Dendritic cell treated with granulocyte-macrophage colony-stimulating factor and Interleukin-4, amounts not matched to agents 40 ng/mL and 50 ng/mL, for 4 days (primary cell): ENCODE results near the gene AMBRA1.

Experiments
- H3K27ac Mint-ChIP-seq: one replicate; pipeline ENCODE4 v1.8.0; 2022; ENCODE audit warnings: mild to moderate bottlenecking, mixed read lengths
- H3K27me3 Mint-ChIP-seq: one replicate; pipeline ENCODE4 v1.8.0; 2022; ENCODE audit warnings: mild to moderate bottlenecking, mixed read lengths
- H3K36me3 Mint-ChIP-seq: one replicate; pipeline ENCODE4 v1.8.0; 2022; ENCODE audit warnings: low read depth, mixed read lengths
- H3K4me1 Mint-ChIP-seq: one replicate; pipeline ENCODE4 v1.8.0; 2022; ENCODE audit warnings: low read depth, mixed read lengths
- H3K4me3 Mint-ChIP-seq: one replicate; pipeline ENCODE4 v1.8.0; 2022; ENCODE audit warnings: mild to moderate bottlenecking, moderate library complexity, mixed read lengths
- H3K9me3 Mint-ChIP-seq: one replicate; pipeline ENCODE4 v1.8.0; 2022; ENCODE audit warnings: mixed read lengths
- intact Hi-C: fragments of 100-400 bp; cut with micrococcal nuclease; formaldehyde crosslinking; loops from one replicate; pipeline ENCODE4 v1.15.0; 2022

AMBRA1 gene

GRCh38 chr11:46363455-46364005, 230.3 kb downstream of the AMBRA1 start:
- peak overlapping the region; percentile 91 for H3K27ac Mint-ChIP-seq

GRCh38 chr11:46363031-46363407, 230.8 kb downstream of the AMBRA1 start:
- Mint-ChIP-seq H3K4me1 (peaks cover 74% of the 10 kb centered on the region), H3K36me3 (peaks cover 40% of the 10 kb centered on the region), H3K27me3 (no peaks in the 10 kb centered on the region), H3K9me3 (no peaks in the 10 kb centered on the region), H3K4me3 (peak overlapping the region; percentile 75), H3K27ac (peak overlapping the region; percentile 91)
- intact Hi-C loops = no loop called here

More at GRCh38 chr11:46363455-46364005, 230.3 kb downstream of the AMBRA1 start:
- Mint-ChIP-seq H3K36me3 (peaks cover 45% of the 10 kb centered on the region), H3K9me3 (no peaks in the 10 kb centered on the region), H3K4me3 (peak overlapping the region; percentile 13), H3K27me3 (no peaks in the 10 kb centered on the region), H3K4me1 (peaks cover 74% of the 10 kb centered on the region)
- intact Hi-C loops = no loop called here

GRCh38 chr11:46362156-46363030, 231.4 kb downstream of the AMBRA1 start:
- intact Hi-C loops = no loop called here
- Mint-ChIP-seq H3K4me1 (peaks cover 79% of the 10 kb centered on the region), H3K36me3 (peaks cover 39% of the 10 kb centered on the region), H3K27ac (peak overlapping the region; percentile 91), H3K4me3 (peak overlapping the region; percentile 75), H3K27me3 (no peaks in the 10 kb centered on the region), H3K9me3 (no peaks in the 10 kb centered on the region)

DNA sequence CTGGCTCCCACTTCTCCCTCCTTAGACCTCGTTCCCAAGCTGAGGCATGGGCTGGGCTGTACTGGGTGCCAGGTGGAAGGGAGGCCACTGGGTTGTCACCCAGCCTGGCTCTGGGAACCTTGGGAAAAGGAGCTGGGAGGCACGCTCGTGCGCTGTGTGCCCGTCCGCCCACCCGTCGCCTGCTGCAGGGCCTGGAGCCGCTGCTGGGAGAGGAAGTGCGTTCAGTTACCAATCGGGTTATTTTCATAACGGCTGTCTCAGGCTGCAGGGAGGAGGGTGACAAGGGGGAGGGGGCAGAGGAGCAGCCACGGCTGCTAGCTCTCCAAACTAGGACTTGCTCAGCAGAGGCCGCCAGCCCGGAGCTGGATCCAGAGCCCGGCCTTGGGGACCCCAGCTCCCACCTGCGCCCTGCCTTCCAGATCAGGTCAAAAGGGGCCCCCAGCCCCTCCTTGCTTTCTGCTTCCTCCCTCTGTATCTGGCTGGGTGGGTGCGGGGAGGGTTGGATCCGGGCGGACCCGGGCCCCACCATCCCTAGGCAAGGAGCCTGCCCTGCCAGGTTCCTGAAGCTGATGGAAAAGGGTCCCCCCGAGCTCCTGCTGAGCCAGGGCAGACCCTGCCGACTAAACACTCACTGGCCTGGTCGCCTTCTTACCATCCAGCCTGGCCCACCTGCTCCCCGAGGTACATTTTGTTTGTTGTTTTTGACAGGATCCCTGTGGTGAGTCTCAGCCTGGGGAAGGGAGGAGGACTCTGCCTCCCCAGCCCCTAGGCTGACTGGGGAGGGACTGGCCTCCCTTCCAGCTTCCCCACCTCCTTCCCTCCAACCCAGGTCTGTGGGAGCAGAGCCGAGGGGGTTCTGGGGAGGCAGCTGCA, 232.3 kb downstream of the AMBRA1 start:
- H3K36me3 Mint-ChIP-seq = peaks cover 34% of the 10 kb centered on the region
- no peaks in the 10 kb centered on the region for H3K27me3 Mint-ChIP-seq
- intact Hi-C loops = no loop called here
- H3K4me1 Mint-ChIP-seq = peaks cover 79% of the 10 kb centered on the region
- peak overlapping the region; percentile 75 for H3K4me3 Mint-ChIP-seq
- H3K9me3 Mint-ChIP-seq = no peaks in the 10 kb centered on the region
- H3K27ac Mint-ChIP-seq = peak overlapping the region; percentile 91

DNA sequence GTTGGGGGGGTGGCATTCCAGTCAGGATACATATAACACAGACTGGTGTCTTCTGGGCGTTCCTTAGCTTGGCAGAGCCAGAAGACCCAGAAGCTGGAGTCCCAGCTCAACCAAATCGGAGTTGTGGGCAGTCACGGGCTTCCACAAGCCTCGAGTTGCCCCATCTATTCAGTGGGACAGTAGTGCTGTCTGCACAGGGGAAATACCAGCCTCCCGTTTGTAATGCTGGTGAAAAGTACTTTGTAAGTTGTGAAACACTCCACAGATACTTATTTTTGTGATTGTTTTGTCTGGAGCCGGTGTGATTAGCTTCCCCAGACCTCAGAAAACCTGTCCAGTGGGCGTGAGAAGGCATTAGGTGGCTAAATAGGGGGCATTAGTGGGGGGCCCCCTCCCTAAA, 232.9 kb downstream of the AMBRA1 start:
- H3K9me3 Mint-ChIP-seq = no peaks in the 10 kb centered on the region
- peaks cover 79% of the 10 kb centered on the region for H3K4me1 Mint-ChIP-seq
- intact Hi-C loops = no loop called here
- no peaks in the 10 kb centered on the region for H3K27me3 Mint-ChIP-seq
- peak overlapping the region; percentile 91 for H3K27ac Mint-ChIP-seq
- peak overlapping the region; percentile 75 for H3K4me3 Mint-ChIP-seq
- peaks cover 34% of the 10 kb centered on the region for H3K36me3 Mint-ChIP-seq

GRCh38 chr11:46359953-46360352, 233.9 kb downstream of the AMBRA1 start:
- peaks cover 35% of the 10 kb centered on the region for H3K36me3 Mint-ChIP-seq
- H3K27ac Mint-ChIP-seq = peak overlapping the region; percentile 91
- intact Hi-C loops = no loop called here

GRCh38 chr11:46357483-46357936, 236.3 kb downstream of the AMBRA1 start:
- H3K36me3 Mint-ChIP-seq = peaks cover 49% of the 10 kb centered on the region
- peaks cover 75% of the 10 kb centered on the region for H3K4me1 Mint-ChIP-seq
- H3K27me3 Mint-ChIP-seq = no peaks in the 10 kb centered on the region
- intact Hi-C loops = no loop called here
- peak overlapping the region; percentile 62 for H3K27ac Mint-ChIP-seq
- no peak overlapping the region for H3K4me3 Mint-ChIP-seq
- H3K9me3 Mint-ChIP-seq = no peaks in the 10 kb centered on the region

More at GRCh38 chr11:46359953-46360352, 233.9 kb downstream of the AMBRA1 start:
- no peaks in the 10 kb centered on the region for H3K27me3 Mint-ChIP-seq
- H3K4me3 Mint-ChIP-seq = no peak overlapping the region
- H3K4me1 Mint-ChIP-seq = peaks cover 77% of the 10 kb centered on the region
- no peaks in the 10 kb centered on the region for H3K9me3 Mint-ChIP-seq

GRCh38 chr11:46356924-46357482, 236.8 kb downstream of the AMBRA1 start:
- Mint-ChIP-seq H3K9me3 (no peaks in the 10 kb centered on the region), H3K4me1 (peaks cover 75% of the 10 kb centered on the region), H3K27ac (peak overlapping the region; percentile 62), H3K27me3 (no peaks in the 10 kb centered on the region), H3K36me3 (peaks cover 50% of the 10 kb centered on the region), H3K4me3 (no peak overlapping the region)
- intact Hi-C loops = no loop called here

DNA sequence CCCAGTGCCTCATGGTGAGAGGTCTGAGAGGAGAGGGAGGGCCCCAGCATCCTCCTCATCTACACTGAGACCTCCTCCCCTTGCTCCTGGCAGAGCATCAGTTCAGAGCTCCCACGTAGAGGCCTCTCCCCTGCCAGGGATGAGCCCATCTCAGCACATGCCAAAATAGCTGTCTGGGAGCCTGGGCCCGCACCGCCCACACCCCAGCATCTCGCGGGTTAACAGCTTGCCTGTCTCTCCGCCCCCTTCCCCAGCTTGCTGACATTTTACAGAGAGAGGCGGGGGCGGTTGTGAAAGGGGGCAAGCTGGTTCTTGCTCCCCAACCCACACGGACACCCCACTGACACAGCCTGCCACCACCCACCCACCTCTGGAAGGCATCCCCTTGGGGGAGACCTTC, 240.1 kb downstream of the AMBRA1 start:
- Mint-ChIP-seq H3K4me1 (peaks cover 86% of the 10 kb centered on the region), H3K27me3 (no peaks in the 10 kb centered on the region), H3K9me3 (no peaks in the 10 kb centered on the region), H3K36me3 (peaks cover 66% of the 10 kb centered on the region), H3K27ac (no peak overlapping the region), H3K4me3 (no peak overlapping the region)
- intact Hi-C loops = no loop called here

- Mint-ChIP-seq H3K27me3 (no peaks in the 10 kb centered on the region), H3K4me3 (no peak overlapping the region), H3K9me3 (no peaks in the 10 kb centered on the region), H3K4me1 (peaks cover 85% of the 10 kb centered on the region), H3K27ac (peak overlapping the region; percentile 39), H3K36me3 (peaks cover 62% of the 10 kb centered on the region)
- intact Hi-C loops = loop anchor here (1.0 kb wide), 1 partner anchor 15 kb away; no protein-coding TSS in a partner anchor
Observed at GRCh38 chr11:46352063-46352841, 241.6 kb downstream of the AMBRA1 start.

DNA sequence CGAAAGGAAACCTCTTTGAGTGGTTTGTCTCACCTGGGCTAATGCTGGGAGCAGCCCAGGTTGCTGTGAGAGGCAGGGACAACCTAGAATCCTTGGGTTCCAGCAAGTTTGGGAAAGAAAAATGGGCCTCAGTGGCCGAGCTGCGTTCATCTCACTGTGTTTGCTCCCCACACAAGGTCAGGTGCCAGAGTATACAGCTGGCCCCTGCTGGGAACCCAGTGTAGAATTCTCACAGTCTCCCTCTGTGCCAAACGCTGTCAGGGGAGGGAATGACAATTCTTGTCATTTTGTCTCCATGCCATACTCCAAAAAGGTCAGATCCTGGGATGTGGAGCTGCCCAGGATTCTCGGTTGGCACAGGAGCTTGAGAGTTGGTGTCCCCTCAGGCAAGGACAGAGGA, 242.2 kb downstream of the AMBRA1 start:
- H3K4me3 Mint-ChIP-seq = no peak overlapping the region
- H3K27ac Mint-ChIP-seq = peak overlapping the region; percentile 50
- H3K36me3 Mint-ChIP-seq = peaks cover 65% of the 10 kb centered on the region
- intact Hi-C loops = loop anchor here (1.0 kb wide), 1 partner anchor 16 kb away; no protein-coding TSS in a partner anchor
- H3K4me1 Mint-ChIP-seq = peaks cover 84% of the 10 kb centered on the region
- H3K27me3 Mint-ChIP-seq = no peaks in the 10 kb centered on the region
- no peaks in the 10 kb centered on the region for H3K9me3 Mint-ChIP-seq

DNA sequence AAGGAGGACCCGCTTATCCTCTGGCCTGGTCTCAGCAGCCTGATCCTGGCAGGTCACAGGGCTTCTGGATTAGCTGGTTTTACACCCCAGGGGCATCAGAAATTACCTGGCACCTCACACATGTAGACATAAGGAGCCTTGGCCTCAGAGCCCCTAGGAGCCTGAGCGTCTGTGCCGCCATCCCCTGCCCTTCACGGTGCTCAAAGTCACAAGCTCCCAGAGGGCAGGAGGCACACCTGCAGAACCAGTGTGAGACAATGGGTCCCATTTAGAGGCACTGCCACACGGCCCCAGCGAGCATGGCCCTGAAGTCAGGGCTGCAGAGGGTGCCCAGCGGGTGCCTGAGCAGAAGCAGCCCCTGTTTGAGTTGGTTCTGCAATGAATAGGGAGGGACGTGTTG, 242.7 kb downstream of the AMBRA1 start:
- intact Hi-C loops = no loop called here
- peak overlapping the region; percentile 50 for H3K27ac Mint-ChIP-seq
- H3K36me3 Mint-ChIP-seq = peaks cover 65% of the 10 kb centered on the region
- peaks cover 84% of the 10 kb centered on the region for H3K4me1 Mint-ChIP-seq
- H3K9me3 Mint-ChIP-seq = no peaks in the 10 kb centered on the region
- no peak overlapping the region for H3K4me3 Mint-ChIP-seq
- H3K27me3 Mint-ChIP-seq = no peaks in the 10 kb centered on the region

GRCh38 chr11:46350695-46351094, 243.1 kb downstream of the AMBRA1 start:
- intact Hi-C loops = no loop called here
- Mint-ChIP-seq H3K36me3 (peaks cover 65% of the 10 kb centered on the region), H3K27me3 (no peaks in the 10 kb centered on the region), H3K4me3 (no peak overlapping the region), H3K4me1 (peaks cover 84% of the 10 kb centered on the region), H3K9me3 (no peaks in the 10 kb centered on the region), H3K27ac (peak overlapping the region; percentile 50)
